MM.1S (cell line): ENCODE results near the gene MST1R.
"Not testable (repeated sequence)": the region's sequence is repeated elsewhere in the genome, so short reads cannot be mapped to it uniquely, and the experiment has no call there.

Experiments used
- CTCF ChIP-seq: fragments of 300-600 bp; sonication (generic); IDR thresholded peaks from 2 replicates; pipeline ENCODE4 v1.5.1; 2016; ENCODE audit warnings: antibody characterized with exemption, low read length, mixed read lengths
- EZH2phosphoT487 ChIP-seq: fragments of 300-600 bp; sonication (generic); IDR thresholded peaks from 2 replicates; pipeline ENCODE4 v1.6.1; 2018; ENCODE audit warnings: antibody characterized with exemption, low read length

- TF ChIP-seq EZH2phosphoT487, CTCF: not testable (repeated sequence)
Measured at GRCh38 chr3:49932281-49932680, 28.6 kb upstream of the MST1R start.
